Fibroblast of skin of back (primary cell): ENCODE results near the gene BOLA2B.
"Not testable (repeated sequence)": the region's sequence is repeated elsewhere in the genome, so short reads cannot be mapped to it uniquely, and the experiment has no call there.

Experiments used
- DNase-seq: peaks from one replicate; pipeline ENCODE4 v3.0.0-alpha.2; 2013

BOLA2B gene

DNA sequence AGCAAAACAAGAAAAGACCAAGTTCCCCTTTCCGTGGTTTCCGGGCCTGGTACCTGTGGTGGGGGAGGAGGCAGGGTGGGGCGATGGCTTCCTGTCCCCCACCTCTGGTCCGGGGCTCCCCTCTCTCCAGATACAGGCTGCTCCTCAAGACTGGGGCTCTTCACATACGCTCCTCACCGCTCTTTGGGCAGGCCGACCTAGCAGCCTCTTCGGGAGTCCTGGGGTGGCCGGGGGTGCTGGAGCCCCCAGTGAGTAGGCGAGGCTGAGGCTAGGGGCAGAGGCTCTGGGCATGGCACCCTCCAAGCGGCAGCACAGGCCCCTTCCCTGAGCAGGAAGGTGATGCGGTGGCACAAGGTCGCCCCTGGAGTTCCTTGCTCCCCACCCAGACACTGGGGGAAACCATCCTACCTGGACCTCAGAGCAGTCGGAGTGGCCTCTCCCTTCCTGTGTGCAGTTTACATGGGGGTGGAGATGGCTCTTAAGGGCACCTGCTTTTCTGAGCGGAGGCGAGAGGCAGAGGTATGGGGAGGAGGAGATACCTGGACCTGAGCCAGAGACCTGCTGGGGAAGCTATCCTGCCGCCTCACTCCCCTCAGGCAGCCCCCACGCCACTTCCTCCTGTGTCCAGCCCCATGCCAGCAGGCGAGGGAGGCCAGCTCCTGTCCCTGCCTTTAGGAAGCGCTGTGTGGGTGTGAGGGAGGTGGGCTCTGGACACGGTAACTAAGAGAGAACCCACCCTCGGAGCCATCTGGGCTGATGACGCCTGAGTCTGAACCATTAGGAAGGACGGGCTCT, 9.2 kb downstream of the BOLA2B start:
- no peak for DNase-seq

DNA sequence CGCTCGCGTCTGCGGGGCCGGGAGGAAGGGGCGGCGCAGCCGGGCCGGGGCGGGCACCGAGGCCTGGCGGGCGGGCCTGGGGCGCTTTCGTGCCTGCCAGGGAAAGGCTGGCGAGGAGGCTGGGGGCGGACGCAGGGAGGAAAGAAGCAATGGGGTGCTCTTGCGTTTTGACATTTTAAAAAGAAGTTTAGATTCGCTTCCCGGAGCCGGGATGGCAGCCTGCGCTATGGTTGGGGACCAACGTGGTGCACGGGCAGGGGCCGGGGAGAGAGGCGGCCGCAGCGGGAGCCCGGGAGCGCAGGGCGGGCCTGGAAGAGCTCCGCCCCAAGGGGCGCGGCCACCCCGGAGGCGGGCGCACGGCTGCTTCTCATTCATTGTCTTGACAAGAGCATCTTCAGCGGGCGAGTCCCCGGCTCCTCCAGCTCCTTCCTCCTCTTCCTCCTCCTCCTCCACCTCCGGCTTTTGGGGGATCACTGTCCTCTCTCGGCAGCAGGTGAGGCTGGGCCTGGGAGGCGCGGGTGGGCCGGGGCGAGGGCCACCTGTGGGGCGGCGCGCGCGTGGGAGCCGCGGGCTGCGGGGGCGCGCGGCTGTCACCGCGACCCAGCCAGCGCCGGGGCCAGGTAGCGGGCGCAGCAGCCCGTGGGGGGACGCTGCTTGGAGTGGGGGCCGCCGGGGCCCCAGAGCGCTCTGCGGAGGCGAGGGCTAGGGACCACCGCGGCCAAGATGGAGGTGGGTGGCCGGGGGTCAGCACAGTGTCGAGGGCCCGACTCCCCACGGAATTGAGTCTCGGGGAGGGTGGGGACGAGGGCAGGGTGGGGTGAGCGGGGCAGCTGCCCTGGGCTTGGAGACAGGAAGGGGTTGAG, 10.0 kb downstream of the BOLA2B start, which contains the start of gene CORO1A:
Gene CORO1A (plus strand): TSS at position 370 of the 863 bp plus-strand sequence. CDS start 1,608 bp downstream, outside the sequence.
- DNase-seq: peak; percentile 77

DNA sequence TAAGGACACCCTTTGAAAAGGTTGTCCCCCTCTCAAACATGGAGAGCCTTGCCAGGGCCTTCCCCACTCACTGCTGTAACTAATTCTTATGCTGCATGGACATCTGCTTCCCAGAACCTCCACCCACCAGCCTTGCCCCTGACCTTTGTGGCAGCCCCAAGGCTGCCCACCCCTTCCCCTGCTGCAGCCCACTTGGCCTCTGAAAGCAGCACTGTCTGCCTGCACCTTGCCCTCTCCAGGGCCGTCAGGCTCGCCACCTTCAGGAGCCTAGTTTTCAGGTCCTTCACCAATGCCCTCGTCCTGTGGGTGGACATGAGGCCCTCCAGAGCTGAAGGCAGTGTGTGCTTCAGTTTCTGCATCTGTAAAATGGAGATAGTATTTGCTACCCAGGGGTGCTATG, 12.7 kb downstream of the BOLA2B start:
- no peak for DNase-seq

DNA sequence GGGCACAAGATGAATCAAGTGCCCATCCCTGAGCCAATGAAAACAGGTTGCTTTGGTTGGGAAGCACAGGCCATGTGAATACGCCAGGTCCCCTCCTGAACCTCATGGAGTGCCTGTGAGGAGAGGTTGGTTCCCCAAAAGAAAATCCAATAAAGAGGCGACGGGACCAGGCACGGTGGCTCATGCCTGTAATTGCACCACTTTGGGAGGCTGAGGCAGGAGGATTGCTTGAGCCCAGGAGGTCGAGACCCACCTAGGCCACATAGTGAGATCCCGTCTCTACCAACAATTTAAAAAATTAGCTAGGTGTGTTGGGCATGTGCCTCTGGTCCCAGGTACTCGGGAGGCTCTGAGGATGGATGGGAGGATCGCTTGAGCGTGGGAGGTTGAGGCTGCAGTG, 13.5 kb downstream of the BOLA2B start:
- DNase-seq: no peak

DNA sequence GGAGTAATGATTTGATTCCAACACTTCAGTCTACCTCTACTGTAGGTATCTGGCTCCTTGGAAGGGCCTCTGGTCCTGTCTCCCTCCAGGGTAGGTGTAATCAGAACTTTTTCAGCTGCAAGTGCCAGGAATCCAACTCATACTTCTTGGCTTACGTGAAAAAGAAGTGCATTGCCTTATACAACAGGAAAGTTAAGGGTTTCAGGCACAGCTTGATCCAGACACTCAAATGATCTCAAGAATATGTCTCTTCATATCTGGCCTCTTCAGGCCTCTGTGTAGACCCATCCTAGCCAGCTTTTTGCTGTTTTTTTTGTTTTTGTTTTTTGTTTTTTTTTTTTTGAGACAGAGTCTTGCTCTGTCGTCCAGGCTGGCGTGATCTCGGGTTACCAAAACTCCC, 14.3 kb downstream of the BOLA2B start:
- DNase-seq: no peak

DNA sequence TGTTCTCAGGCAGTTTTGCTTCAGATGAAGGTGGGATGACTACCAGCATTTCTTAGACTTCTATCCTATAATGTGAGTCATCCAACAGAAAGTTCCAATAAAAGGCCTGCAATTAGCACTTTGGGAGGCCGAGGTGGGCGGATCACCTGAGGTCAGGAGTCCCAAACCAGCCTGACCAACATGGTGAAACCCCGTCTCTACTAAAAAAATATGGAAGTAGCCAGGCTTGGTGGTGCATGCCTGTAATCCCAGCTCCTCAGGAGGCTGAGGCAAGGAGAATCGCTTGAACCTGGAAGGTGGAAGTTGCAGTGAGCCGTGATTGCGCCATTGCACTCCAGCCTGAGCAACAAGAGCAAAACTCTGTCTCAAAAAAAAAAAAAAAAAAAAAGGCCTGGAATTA, 16.6 kb downstream of the BOLA2B start:
- not testable (repeated sequence) for DNase-seq

DNA sequence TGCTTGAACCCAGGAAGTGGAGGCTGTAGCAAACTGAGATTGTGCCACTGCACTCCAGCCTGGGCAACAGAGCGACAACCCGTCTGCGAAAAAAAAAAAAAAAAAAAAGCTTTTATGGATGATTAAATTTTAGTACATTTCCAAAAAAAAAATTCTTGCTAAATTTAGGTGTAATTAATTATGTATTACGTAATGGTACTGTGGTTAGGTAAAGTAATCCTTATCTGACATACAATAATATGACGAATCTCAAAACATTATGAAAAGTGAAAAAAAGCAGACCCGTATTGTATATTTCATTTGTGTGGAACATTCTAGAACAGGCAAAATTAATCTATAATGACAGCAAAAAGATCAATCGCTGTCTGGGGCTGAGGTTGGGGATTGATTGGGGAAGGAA, 20.4 kb downstream of the BOLA2B start:
- no peak for DNase-seq

DNA sequence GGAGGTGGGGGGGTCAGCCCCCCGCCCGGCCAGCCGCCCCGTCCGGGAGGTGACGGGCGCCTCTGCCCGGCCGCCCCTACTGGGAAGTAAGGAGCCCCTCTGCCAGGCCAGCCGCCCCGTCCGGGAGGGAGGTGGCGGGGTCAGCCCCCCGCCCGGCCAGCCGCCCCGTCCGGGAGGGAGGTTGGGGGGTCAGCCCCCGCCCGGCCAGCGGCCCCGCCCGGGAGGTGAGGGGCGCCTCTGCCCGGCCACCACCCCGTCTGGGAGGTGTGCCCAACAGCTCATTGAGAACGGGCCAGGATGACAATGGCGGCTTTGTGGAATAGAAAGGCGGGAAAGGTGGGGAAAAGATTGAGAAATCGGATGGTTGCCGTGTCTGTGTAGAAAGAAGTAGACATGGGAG, 23.3 kb downstream of the BOLA2B start:
- DNase-seq: not testable (repeated sequence)

DNA sequence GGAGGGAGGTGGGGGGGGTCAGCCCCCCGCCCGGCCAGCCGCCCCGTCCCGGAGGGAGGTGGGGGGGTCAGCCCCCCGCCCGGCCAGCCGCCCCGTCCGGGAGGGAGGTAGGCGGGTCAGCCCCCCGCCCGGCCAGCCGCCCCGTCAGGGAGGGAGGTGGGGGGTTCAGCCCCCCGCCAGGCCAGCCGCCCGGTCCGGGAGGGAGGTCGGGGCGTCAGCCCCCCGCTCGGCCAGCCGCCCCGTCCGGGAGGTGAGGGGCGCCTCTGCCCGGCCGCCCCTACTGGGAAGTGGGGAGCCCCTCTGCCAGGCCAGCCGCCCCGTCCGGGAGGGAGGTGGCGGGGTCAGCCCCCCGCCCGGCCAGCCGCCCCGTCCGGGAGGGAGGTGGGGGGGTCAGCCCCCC, 24.1 kb downstream of the BOLA2B start:
- DNase-seq: not testable (repeated sequence)

DNA sequence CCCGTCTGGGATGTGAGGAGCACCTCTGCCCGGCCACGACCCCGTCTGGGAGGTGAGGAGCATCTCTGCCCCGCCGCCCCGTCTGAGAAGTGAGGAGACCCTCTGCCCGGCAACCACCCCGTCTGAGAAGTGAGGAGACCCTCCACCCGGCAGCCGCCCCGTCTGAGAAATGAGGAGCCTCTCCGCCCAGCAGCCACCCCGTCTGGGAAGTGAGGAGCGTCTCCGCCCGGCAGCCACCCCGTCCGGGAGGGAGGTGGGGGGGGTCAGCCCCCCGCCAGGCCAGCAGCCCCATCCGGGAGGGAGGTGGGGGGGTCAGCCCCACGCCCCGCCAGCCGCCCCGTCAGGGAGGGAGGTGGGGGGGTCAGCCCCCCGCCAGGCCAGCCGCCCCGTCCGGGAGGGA, 24.7 kb downstream of the BOLA2B start:
- DNase-seq: not testable (repeated sequence)

DNA sequence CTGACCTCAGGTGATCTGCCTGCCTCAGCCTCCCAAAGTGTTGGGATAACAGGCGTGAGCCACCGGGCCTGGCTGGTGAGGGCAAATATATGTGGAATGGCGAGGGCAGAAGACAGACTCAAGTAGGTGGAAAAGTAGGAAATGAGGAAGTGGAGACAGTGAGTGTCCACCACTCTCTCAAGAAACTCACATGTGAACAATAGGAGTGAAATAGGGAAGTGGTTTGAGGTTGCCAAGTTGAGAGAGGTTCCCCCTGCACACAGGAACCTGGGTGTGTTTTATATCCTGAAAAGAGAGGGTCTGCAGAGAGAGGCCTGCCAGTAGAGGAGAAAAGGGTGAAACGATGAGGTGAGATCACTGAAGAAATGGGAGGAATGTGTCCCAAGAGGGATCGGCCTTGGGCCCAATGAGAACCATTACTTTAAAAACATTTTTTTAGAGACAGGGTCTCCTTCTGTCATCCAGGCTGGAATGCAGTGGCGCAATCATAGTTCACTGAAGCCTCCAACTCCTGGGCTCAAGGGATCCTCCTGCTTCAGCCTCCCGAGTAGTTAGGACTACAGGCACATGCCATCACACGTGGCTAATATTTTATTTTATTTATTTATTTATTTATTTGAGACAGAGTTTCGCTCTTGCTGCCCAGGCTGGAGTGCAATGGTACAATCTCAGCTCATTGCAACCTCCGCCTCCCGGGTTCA, 27.1 kb downstream of the BOLA2B start:
- no peak for DNase-seq

DNA sequence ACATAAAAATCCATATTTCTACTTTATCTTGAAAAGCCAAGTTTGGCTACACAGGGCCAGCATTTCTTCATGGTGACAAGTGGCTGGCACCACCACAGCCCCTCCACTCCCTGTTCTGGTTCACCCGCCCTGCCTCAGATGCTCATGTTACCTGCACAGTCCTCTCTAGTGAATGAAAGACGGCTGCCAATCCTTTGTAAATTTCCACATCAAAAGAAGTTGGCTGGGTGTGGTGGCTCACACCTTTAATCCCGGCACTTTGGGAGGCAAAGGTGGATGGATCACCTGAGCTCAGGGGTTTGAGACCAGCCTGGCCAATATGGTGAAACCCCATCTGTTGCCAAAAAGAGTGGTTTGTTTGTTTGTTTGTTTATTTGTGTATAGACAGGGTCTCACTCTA, 29.9 kb downstream of the BOLA2B start:
- no peak for DNase-seq

DNA sequence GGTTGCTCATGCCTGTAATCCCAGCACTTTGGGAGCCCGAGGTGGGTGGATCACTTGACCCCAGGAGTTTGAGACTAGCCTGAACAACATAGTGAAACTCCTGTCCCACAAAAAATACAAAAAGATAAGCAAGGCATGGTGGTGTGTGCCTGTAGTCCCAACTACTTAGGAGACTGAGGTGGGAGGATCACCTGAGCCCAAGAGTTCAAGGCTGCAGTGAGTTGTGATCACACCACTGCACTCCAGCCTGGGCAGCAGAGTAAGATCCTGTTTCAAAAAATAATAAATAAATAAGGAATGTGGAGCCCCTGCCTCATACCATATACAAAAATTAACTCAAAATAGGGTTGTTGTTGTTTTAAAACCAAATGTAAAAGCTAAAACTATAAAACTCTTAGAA, 36.3 kb downstream of the BOLA2B start:
- no peak for DNase-seq

DNA sequence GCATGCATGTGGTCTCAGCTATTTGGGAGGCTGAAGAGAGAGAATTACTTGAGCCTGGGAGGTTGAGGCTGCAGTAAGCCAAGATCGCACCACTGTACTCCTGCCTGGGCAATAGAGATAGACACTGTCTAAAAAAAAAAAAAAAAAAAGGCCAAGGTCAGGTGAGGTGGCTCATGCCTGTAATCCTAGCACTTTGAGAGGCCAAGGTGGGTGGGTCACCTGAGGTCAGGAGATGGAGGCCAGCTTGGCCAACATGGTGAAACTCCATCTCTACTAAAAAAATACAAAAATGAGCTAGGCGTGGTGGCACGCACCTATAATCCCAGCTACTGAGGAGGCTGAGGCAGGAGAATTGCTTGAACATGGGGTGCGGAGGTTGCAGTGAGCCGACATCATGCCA, 38.3 kb downstream of the BOLA2B start:
- DNase-seq: no peak

DNA sequence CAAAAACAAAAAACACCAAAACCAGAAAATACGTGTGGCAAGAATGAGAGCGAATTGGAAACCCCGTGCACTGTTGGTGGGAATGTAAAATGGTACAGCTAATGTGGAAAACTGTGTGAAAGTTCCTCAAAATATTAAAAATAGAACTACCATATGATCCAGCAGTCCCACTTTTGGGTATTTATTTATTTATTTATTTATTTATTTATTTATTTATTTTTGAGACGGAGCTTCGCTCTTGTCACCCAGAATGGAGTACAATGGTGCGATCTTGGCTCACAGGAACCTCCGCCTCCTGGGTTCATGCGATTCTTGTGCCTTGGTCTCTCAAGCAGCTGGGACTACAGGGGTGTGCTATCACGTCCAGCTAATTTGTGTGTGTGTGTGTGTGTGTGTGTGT, 40.9 kb downstream of the BOLA2B start:
- DNase-seq: no peak

DNA sequence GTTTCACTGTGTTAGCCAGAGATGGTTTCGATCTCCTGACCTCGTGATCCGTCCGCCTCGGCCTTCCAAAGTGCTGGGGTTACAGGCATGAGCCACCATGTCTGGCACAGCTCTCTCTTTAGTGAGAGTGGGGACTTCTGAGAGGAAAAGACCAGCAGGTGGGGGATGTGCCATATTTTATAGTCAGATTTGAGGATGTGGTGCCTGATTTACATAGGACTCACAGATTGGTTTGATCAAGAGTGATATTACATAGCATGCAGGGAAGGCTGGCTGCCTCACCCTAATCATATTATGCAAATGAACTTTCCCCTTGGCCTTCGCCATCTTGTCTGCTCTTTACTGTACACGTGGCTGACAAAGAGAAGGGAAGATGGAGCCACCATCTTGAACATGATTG, 42.4 kb downstream of the BOLA2B start:
- DNase-seq: no peak

DNA sequence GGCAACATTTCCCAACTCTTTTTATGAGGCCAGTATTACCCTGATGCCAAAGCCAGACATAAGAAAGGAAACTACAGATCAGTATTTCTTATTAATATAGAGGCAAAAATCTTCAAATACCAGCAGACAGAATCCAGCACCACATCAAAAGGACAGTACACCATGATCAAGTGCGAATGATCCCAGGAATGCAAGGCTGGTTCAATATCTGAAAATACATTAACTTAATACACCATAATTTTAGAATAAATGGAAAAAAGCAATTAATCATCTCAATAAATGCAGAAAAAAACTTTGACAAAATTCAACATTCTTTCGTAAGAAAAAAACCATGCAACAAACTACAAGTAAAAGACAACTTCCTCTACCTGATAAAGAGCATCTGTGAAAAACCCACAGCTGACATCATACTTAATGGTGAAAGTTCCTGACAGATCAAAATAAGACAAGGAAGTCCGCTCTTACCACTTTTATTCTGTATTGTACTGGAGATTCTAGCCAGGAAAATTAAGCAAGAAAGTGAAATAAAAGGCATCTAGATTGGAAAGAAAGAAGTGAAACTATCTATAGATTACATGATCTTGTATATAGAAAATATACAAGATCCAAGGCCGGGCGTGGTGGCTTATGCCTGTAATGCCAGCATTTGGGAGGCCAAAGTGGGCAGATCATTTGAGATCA, 44.1 kb downstream of the BOLA2B start:
- no peak for DNase-seq

DNA sequence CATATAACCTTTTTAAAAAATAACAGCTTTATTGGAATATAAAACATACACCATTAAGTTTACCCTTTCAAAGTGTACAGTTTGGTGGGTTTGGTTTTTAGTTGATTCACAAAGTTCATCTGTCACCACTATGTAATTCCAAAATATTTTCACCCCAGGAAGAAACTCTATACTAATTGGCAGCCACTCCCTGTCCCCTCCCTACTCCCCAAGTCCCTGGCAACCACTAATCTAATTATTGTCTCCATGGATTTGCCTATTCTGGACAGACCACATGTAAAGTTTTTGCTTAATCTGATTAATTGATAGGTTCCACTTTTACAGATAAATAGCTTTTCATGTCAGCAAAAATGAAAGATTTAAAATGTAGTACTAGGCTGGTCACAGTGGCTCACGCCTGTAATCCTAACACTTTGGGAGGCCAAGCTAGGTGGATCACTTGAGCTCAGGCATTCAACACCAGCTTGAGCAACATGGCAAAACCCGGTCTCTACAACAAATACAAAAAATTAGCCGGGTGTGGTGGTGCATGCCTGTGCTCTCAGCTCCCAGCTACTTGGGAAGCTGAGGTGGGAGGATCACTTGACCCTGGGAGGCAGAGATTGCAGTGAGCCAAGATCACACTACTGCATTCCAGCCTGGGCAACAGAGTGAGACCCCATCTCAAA, 45.5 kb downstream of the BOLA2B start:
- DNase-seq: no peak

DNA sequence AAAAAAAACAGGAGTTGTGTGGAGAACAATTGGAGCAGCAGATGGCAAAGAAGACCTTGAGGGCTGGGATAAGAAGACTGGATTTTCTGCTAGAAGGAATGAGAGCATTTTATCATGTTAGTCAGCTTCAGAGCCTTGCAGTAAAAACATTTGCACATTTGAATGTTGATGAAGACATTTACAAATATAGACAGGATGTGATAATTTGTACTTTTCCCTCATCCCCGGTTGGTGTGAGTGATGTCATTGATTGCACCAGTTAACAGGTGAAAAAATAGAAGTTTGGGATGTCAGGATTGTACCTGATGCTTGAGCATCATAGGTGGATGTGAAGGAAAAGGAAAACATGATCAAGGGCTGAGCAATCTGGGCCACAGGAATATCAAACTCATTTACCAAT, 47.8 kb downstream of the BOLA2B start:
- DNase-seq: no peak

DNA sequence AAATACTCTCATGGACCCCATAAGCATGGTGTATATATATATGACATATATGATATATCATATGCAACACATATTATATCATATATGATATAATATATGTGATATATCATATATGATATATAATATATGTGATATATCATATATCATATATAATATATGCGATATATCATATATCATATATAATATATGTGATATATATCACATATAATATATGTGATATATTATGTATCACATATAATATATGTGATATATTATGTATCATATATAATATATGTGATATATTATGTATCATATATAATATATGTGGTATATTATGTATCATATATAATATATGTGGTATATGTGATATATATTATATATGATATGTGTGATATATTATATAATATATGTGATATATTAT, 48.5 kb downstream of the BOLA2B start:
- no peak for DNase-seq

DNA sequence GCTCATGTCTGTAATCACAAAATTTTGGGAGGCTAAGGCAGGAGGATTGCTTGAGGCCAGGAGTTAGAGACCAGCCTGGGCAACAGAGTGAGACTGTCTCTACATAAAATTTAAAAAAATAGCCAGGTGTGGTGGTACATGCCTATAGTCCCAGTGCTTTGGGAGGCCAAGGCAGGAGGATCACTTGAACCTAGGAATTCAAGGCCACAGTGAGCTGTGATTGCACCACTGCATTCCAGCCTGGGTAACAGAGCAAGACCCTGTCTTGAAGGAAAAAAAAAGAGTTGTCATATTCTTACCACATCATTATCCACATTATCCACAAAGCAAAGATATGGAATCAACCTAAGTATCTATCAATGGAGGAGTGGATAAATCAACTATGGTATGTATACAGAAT, 49.4 kb downstream of the BOLA2B start:
- no peak for DNase-seq

DNA sequence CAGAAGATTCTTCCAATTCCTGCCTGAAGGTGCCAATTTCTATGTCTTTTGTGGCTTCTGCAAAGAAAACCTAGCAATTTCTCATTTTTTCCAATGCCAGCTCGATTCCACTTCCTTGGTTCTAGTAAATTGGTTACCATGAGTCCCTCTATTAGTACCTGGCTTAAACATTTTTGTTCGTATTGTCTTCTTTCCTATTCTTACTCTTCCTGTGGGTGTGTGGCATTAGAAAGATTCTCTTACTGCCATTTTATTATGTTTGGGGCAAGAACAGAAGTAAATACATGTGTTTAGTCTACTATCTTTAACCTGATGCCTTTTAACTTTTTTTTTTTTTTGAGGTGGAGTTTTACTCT, 50.1 kb downstream of the BOLA2B start:
- no peak for DNase-seq
